KBM-7 (cell line): ENCODE results near the gene PSME2.

Experiments
- DNase-seq: peaks from one replicate; pipeline ENCODE4 v3.0.0-alpha.2; 2015
- in situ Hi-C: fragments of 300-500 bp; cut with MboI; formaldehyde crosslinking; loops from 2 replicates; pipeline ENCODE4 v1.14.3; 2020; ENCODE audit warnings: low sequenced_read_pairs, low pct_unique_long_range_greater_than_20kb, mixed read lengths

Gene PSME2

GRCh38 chr14:24100197-24100981 lies 46.0 kb downstream of the PSME2 start:
- no peak for DNase-seq
- in situ Hi-C loops = no loop called here

- in situ Hi-C loops = no loop called here
- DNase-seq = no peak
Observed at GRCh38 chr14:24098927-24099813, 47.2 kb downstream of the PSME2 start.

GRCh38 chr14:24098229-24098926 lies 48.0 kb downstream of the PSME2 start:
- no peak for DNase-seq
- in situ Hi-C loops = no loop called here

GRCh38 chr14:24096545-24097181 lies 49.7 kb downstream of the PSME2 start:
- no peak for DNase-seq
- in situ Hi-C loops = no loop called here

GRCh38 chr14:24095271-24096068 lies 50.9 kb downstream of the PSME2 start:
- peak; percentile 89 for DNase-seq
- in situ Hi-C loops = no loop called here

- in situ Hi-C loops = no loop called here
- no peak for DNase-seq
Observed at GRCh38 chr14:24094841-24095270, 51.6 kb downstream of the PSME2 start.

GRCh38 chr14:24093901-24094840 lies 52.2 kb downstream of the PSME2 start, which contains the start of gene PCK2:
Gene PCK2, plus strand, starts transcription at chr14:24094311. Its CDS starts 95 bp downstream, at chr14:24094406.
- peak; percentile 95 for DNase-seq
- in situ Hi-C loops = no loop called here
